HPDE6-E6E7 (cell line): ENCODE data around the gene GAK.

Source experiments
- DNase-seq: peaks from one replicate; pipeline ENCODE4 v3.0.0; 2011; ENCODE audit warnings: missing footprints; ENCODE audit errors: extremely low spot score

The GAK gene

GRCh38 chr4:907691-908425 lies 24.3 kb downstream of the GAK start:
- no peak for DNase-seq

GRCh38 chr4:907103-907400 lies 25.1 kb downstream of the GAK start:
- no peak for DNase-seq

- no peak for DNase-seq
These were observed 25.6 kb downstream of the GAK start for GRCh38 chr4:906339-907102.

- no peak for DNase-seq
These were observed 26.4 kb downstream of the GAK start for GRCh38 chr4:905485-906338.

GRCh38 chr4:903066-904046 lies 28.8 kb downstream of the GAK start:
- no peak for DNase-seq

GRCh38 chr4:901192-901910 lies 30.8 kb downstream of the GAK start:
- DNase-seq, result no peak

GRCh38 chr4:900721-901120 lies 31.4 kb downstream of the GAK start:
- DNase-seq, result no peak

GRCh38 chr4:900073-900472 lies 32.0 kb downstream of the GAK start:
- no peak for DNase-seq

GRCh38 chr4:899556-899906 lies 32.6 kb downstream of the GAK start:
- DNase-seq, result no peak

GRCh38 chr4:898869-899555 lies 33.1 kb downstream of the GAK start:
- no peak for DNase-seq

GRCh38 chr4:898123-898522 lies 34.0 kb downstream of the GAK start:
- no peak for DNase-seq

- no peak for DNase-seq
These were observed 35.5 kb downstream of the GAK start for GRCh38 chr4:896630-897029.

GRCh38 chr4:896216-896615 lies 35.9 kb downstream of the GAK start:
- no peak for DNase-seq

- DNase-seq, result no peak
These were observed 36.5 kb downstream of the GAK start for GRCh38 chr4:895596-895995.

- DNase-seq, result no peak
These were observed 38.0 kb downstream of the GAK start for GRCh38 chr4:893995-894705.

- no peak for DNase-seq
These were observed 38.7 kb downstream of the GAK start for GRCh38 chr4:893276-893994.

GRCh38 chr4:892780-893179 lies 39.3 kb downstream of the GAK start:
- DNase-seq, result no peak

GRCh38 chr4:891747-892146 lies 40.4 kb downstream of the GAK start:
- no peak for DNase-seq
